Measurements from ENCODE around the gene FYB1.

FYB1 gene

DNA sequence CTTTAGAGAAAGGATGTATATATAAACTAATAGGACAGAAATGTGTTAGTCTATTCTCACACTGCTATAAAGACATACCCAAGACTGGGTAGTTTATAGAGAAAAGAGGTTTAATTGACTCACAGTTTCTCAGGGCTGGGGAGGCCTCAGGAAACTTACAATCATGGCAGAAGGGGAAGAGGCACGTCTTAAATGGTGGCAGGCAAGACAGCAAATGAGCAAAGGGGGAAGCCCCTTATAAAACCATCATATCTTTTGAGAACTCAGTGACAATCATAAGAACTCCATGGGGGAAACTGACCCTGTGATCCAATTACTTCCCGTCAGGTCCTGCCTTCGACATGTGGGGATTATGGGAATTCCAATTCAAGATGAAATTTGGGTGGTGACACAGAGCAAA is 136.4 kb downstream of the FYB1 start:
- no peak for DNase-seq (ENCODE audit: low read depth, low spot score)

DNA sequence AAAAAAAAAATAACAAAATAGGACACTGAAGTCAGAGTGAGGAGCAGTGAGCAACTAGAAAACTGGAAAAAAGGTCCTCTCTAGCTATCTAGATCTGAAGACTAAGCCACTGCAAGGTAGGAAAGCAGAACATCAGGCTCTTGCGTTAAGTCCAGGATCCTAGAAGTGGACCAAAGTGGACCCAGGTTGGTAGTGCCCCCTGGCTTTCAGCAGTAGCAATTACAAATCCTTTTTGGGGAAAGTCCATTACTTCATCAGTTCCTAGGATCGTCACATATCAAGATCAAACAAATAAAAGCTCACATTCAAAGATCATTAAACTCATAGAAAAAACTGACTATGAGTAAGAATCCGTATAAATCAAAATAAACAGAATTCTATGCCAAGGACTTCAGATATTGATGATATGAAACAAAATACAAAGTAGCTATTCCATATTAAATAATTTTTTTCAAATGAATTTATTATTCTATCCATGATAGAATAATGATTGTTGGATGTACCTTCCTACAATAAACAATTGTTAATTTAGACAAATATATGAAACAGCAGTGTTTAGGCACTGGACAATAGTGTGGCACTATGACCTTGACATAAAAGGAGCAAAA is 138.7 kb downstream of the FYB1 start:
- DNase-seq (ENCODE audit: low read depth, low spot score), result peak; percentile 49

DNA sequence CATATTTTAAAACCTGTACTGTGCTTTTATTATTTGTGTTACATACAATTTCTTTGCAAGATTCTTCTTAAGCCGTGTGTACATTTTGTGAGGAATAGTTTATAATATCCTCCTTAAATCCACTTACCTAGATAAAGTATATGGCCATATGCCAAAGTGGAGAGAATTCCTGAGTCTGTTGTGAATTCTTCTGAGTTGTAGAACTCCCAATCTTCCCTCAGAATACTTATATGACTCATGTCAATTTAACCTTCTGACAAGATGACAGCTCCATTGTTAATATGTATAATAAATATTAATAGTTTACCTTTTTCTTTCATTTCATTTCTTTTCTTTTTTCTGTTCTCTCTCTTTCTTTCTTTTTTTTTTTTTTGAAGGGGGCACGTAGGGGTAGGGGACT is 139.2 kb downstream of the FYB1 start:
- DNase-seq (ENCODE audit: low read depth, low spot score), result no peak

- no peak for DNase-seq (ENCODE audit: low read depth, low spot score)
These were observed 140.2 kb downstream of the FYB1 start for GRCh38 chr5:39079147-39079546.

DNA sequence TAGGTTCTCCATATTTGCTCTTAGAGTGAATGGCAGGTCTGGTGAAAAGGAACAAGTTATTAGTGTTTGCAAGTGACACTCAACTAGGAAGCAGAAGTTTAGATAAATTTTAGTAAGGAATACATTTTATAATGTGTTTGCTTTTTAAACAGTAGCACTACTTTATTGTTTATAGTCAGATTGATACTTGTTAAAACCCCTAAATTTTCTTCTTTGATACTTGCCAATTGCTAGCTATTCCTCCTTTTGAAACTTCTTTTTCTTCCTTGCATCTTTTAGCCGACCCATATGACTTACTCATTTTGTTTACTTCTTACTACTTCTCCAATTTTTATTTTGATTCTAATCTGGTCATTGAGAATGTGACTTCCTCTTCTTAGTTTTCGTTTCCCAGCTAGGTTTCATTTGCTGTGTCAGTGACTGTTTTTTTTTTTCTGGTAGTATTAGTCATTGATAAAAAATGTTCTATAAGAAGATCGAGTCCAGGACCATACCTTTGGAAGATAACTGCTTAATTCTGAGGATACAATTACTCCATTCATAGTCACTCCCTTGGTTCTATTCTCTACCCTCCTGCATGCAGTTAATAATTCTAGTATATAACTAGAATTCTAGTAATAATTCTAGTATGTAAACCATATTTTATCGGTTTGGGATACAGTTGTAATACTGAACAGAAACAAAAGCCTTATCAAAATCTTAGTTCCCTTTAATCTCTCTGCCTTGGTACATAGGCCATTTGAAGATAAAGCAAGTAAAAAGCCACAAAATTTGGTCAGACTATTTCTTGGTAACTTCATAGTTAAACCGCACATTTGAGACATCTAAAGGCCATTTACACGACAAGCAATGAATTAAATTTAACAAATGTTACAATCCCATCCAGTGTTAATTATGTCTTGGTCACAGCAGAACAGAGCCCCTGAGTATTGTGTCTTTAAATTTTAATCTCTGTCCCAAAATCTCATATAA is 142.3 kb downstream of the FYB1 start:
- no peak for DNase-seq (ENCODE audit: low read depth, low spot score)

DNA sequence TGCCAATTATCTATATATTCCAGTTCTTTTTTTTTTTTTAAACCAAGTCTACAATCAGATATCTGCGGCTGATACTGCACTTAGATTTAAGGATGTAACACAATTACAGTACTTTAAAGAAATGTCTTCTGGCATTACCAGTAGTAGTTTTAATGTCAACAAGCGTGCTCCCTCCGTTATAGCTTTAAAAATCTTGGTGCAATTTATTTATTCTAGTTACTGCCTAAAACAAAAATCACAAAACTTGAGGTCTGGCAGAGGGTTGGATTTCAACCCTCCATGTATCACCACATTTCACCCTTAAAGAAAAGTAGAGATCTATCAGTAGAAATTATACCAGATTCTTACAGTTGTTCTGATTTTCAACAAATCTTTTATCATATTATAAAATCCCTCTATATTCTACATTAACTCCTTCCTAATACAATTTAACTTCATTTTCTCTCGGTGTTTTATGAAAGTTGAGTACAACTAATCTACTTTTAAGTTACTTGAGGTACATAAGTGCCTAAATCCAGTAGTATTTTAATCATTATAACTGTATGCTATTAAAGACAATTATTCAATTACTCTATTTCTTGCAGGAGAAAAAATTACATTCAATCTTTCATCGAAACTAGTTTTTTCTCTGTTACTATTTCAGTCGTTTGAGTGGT is 143.1 kb downstream of the FYB1 start:
- DNase-seq (ENCODE audit: low read depth, low spot score), result no peak

DNA sequence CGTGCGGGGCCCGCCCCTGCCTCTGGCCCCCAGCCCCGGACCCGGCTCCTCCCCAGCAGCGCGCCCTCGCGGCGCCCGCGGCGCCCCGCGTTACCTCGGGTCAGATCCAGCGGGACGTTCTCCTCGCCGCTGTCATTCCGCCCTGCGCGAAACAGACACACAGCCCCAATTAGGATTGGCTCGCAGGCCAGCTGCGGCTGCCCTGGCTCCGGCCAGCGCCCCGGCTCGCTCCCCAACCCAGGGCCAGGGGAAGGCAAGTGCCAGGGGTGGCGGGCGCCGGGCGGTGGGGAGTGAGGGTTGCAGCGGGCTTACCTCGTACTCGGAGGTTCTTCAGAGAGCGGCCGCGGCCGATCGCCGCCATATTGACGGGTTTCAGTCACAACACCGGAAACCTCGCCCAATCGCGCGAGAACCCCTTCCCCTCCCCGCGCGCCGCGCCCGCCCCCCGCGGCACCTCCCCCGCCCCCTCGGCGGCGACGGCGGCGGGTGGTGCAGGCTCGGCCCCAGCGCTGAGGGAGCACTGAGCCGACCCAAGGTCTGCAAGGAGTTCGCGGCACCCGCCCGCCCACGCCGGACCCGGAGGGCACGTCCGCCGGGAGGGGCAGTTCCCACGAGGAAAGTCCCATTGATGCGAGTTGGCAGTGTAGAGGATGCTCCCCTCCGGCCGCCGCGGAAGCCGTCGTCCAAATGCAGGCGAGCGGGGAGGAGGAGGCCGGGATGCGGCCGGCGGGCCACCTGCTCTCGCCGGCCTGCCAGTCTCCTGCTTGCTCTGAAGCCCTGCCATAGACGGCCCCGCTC is 145.1 kb downstream of the FYB1 start, which contains the start of gene RICTOR:
RICTOR (minus strand) TSS at position 383 of the 798 bp plus-strand sequence; CDS start at position 361, 22 bp downstream.
- DNase-seq (ENCODE audit: low read depth, low spot score), result peak; percentile 82

- no peak for DNase-seq (ENCODE audit: low read depth, low spot score)
These were observed 145.7 kb downstream of the FYB1 start for GRCh38 chr5:39073767-39074016.

- peak; percentile 75 for DNase-seq (ENCODE audit: low read depth, low spot score)
These were observed 146.2 kb downstream of the FYB1 start for GRCh38 chr5:39072925-39073766.

DNA sequence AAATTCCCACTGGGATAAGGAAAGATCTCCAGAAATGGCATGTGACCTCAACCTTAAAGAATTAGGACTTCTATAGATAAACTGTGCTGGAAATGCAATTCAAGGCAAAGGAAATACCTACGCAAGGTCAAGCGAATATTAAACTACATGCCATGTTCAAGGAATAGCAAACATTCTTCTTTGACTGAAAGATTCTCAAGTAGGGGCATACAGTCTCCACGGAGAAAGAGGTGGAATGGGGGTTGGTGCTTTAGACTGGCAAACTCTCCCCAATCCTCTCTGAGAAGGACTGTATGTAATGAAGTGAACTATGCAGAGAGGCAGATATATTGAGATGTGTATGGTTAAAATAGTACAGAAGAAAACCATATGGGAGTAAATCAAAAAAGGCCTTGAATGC is 151.3 kb downstream of the FYB1 start:
- DNase-seq (ENCODE audit: low read depth, low spot score), result no peak

DNA sequence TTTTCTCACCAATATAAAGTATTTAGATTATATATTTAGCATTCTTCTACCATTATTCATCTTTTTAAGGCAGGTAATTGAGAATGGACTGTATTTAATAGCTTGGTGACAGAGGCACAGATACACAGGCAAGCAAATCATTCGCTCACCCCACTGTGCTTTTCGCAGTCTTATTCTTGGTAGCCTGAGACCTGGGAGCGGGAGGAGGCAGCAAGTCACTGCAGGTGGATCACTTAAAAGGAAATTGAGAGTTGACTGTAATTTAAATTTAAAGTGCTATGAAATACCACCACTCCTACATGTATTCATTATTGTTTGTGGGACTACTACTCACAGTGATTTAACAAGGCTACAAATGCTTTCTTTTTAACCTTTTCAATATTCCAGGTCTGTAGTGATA is 154.9 kb downstream of the FYB1 start:
- DNase-seq (ENCODE audit: low read depth, low spot score), result no peak

GRCh38 chr5:39063037-39063436 is 156.3 kb downstream of the FYB1 start:
- no peak for DNase-seq (ENCODE audit: low read depth, low spot score)

- DNase-seq (ENCODE audit: low read depth, low spot score), result no peak
These were observed 156.8 kb downstream of the FYB1 start for GRCh38 chr5:39062530-39062929.

- DNase-seq (ENCODE audit: low read depth, low spot score), result no peak
These were observed 157.3 kb downstream of the FYB1 start for GRCh38 chr5:39062104-39062503.

- DNase-seq (ENCODE audit: low read depth, low spot score), result no peak
These were observed 160.3 kb downstream of the FYB1 start for GRCh38 chr5:39059064-39059463.

- no peak for DNase-seq (ENCODE audit: low read depth, low spot score)
These were observed 161.0 kb downstream of the FYB1 start for GRCh38 chr5:39058178-39058921.

DNA sequence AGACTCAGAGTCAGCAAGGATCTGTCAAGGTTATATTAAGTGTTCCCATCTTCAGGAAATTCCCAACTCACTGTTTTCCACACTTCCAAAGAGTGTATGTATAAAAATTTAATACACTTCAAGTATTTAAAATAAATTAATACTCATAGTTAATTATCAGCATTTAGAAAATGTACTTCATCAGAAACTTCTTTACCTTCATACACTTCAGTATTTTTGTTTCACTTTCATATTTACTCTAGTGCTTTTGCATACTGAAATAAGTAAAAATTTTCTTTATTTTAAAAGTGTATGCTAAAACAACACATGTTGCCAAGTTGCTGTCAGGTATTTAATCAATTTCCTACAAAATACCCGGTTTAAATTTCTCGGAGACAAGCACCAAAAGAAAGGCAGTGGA is 161.6 kb downstream of the FYB1 start:
- DNase-seq (ENCODE audit: low read depth, low spot score), result no peak

DNA sequence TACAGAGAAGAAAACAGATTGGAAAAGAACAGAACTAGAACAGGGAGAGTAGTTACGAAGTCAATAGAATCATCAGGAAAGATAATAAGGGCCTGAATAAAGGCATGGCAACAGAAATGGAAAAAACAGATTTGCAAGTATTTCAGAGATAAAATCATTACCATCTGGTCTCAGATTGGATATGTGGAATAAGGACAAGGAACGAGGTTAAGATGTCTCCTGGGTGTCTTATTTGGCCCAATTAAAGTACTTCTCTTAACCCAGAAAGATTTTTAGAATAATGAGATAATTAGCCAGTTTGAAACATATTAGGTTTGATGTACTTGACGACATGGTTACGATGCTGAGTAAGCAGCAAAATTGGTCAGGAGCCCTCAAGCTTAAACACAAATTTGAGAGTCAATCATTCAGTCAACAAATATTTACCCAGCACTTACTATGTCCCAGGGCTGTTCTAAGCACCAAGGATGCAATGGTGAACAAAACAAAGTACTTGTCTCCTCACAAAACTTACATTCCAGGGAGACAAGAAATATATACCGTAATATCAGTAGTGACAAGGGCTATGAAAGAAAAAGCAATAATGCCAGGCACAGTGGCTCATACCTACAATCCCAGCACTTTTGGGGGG is 163.5 kb downstream of the FYB1 start:
- DNase-seq (ENCODE audit: low read depth, low spot score), result no peak

All from ELF-1 (cell line).